ENCODE data around the gene PPP2R2B. TPM values are rescaled to one million over a fixed set of nuclear protein-coding genes. Genes with fewer than 3 reads are reported as not detected.

The PPP2R2B gene
- total RNA-seq, 1 experiment from 2014 or later: not detected

GRCh38 chr5:146744068-146744745 is 134.3 kb downstream of the PPP2R2B start:
- no peak for DNase-seq (ENCODE audit: low spot score)
- Histone ChIP-seq H3K9me3 (ENCODE audit: low read depth, low read length, poor library complexity, severe bottlenecking) (no peaks in the 10 kb centered on the region), H3K27me3 (replicated peaks; ENCODE audit: insufficient read depth, low read depth, low read length, poor library complexity) (peaks cover 39% of the 10 kb centered on the region), H3K4me1 (ENCODE audit: insufficient read depth, low read length, poor library complexity, severe bottlenecking) (no peaks in the 10 kb centered on the region), H3K36me3 (ENCODE audit: insufficient read depth, low read length, poor library complexity, severe bottlenecking) (no peaks in the 10 kb centered on the region), H3K27ac (ENCODE audit: low read depth, low read length, poor library complexity, severe bottlenecking) (no peak overlapping the region), H3K4me3 (ENCODE audit: low read depth, low read length, poor library complexity, severe bottlenecking) (no peak overlapping the region)
- POLR2A ChIA-PET (ENCODE audit: low non-redundant PET): no interaction called here
- intact Hi-C loops (cut with micrococcal nuclease; ENCODE audit: unreplicated experiment): no loop called here
- no TSS peak for BruUV-seq (replicated peaks)
- TF ChIP-seq EZH2 (IDR thresholded peaks at IDR 0.05; ENCODE audit: borderline replicate concordance, low read depth, low read length, poor library complexity, severe bottlenecking): no peak
- TF ChIP-seq, protein P1, sequence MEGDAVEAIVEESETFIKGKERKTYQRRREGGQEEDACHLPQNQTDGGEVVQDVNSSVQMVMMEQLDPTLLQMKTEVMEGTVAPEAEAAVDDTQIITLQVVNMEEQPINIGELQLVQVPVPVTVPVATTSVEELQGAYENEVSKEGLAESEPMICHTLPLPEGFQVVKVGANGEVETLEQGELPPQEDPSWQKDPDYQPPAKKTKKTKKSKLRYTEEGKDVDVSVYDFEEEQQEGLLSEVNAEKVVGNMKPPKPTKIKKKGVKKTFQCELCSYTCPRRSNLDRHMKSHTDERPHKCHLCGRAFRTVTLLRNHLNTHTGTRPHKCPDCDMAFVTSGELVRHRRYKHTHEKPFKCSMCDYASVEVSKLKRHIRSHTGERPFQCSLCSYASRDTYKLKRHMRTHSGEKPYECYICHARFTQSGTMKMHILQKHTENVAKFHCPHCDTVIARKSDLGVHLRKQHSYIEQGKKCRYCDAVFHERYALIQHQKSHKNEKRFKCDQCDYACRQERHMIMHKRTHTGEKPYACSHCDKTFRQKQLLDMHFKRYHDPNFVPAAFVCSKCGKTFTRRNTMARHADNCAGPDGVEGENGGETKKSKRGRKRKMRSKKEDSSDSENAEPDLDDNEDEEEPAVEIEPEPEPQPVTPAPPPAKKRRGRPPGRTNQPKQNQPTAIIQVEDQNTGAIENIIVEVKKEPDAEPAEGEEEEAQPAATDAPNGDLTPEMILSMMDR (conservative IDR thresholded peaks at IDR 0.05; ENCODE audit: low read depth, low read length): no peak
- CTCF ChIA-PET: no interaction called here

DNA sequence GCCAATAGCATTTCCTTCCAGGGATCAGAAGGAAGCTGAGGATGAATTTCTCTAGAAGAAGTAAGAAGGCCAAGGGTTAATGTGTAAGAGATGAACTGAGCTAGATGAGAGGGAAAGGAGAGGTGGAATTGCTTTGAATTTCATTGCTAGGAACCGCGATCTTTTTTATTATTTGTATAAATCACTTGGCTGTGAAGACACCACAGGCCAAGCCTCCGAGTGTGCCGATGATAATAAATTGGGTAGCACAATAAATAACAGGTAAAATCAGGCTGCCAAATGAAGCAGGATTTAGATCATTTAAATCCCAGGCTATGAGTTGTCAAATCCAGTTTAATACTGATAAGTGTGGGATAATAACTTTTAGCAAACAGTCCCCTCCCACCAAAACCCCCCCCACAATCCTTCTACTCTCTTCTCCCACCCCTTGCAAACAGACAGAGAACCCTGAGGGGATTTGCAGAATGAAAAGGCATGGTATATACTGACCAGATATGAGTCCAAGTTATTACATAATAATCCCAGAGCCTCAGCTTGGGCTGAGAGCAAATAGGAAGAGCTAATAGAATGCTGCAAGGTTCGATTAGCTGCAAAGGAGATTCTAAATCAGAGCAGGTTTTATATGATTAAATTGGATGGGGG is 143.5 kb downstream of the PPP2R2B start:
- Histone ChIP-seq H3K27ac (ENCODE audit: low read depth, low read length, poor library complexity, severe bottlenecking) (no peak overlapping the region), H3K27me3 (replicated peaks; ENCODE audit: insufficient read depth, low read depth, low read length, poor library complexity) (no peaks in the 10 kb centered on the region), H3K4me3 (ENCODE audit: low read depth, low read length, poor library complexity, severe bottlenecking) (no peak overlapping the region), H3K9me3 (ENCODE audit: low read depth, low read length, poor library complexity, severe bottlenecking) (no peaks in the 10 kb centered on the region), H3K36me3 (ENCODE audit: insufficient read depth, low read length, poor library complexity, severe bottlenecking) (no peaks in the 10 kb centered on the region), H3K4me1 (ENCODE audit: insufficient read depth, low read length, poor library complexity, severe bottlenecking) (no peaks in the 10 kb centered on the region)
- ChIA-PET POLR2A (ENCODE audit: low non-redundant PET) (no interaction called here), CTCF (no interaction called here)
- no peak for TF ChIP-seq EZH2 (IDR thresholded peaks at IDR 0.05; ENCODE audit: borderline replicate concordance, low read depth, low read length, poor library complexity, severe bottlenecking)
- TF ChIP-seq, protein P1 (conservative IDR thresholded peaks at IDR 0.05; ENCODE audit: low read depth, low read length): no peak
- no peak for DNase-seq (ENCODE audit: low spot score)
- BruUV-seq (replicated peaks): no TSS peak
- intact Hi-C loops (cut with micrococcal nuclease; ENCODE audit: unreplicated experiment): no loop called here

- Histone ChIP-seq H3K4me3 (ENCODE audit: low read depth, low read length, poor library complexity, severe bottlenecking) (no peak overlapping the region), H3K27ac (ENCODE audit: low read depth, low read length, poor library complexity, severe bottlenecking) (no peak overlapping the region), H3K4me1 (ENCODE audit: insufficient read depth, low read length, poor library complexity, severe bottlenecking) (no peaks in the 10 kb centered on the region), H3K36me3 (ENCODE audit: insufficient read depth, low read length, poor library complexity, severe bottlenecking) (no peaks in the 10 kb centered on the region), H3K9me3 (ENCODE audit: low read depth, low read length, poor library complexity, severe bottlenecking) (peaks cover 7% of the 10 kb centered on the region), H3K27me3 (replicated peaks; ENCODE audit: insufficient read depth, low read depth, low read length, poor library complexity) (no peaks in the 10 kb centered on the region)
- intact Hi-C loops (cut with micrococcal nuclease; ENCODE audit: unreplicated experiment): no loop called here
- ChIA-PET CTCF (no interaction called here), POLR2A (ENCODE audit: low non-redundant PET) (no interaction called here)
- no peak for TF ChIP-seq EZH2 (IDR thresholded peaks at IDR 0.05; ENCODE audit: borderline replicate concordance, low read depth, low read length, poor library complexity, severe bottlenecking)
- TF ChIP-seq, protein P1 (conservative IDR thresholded peaks at IDR 0.05; ENCODE audit: low read depth, low read length): no peak
- no peak for DNase-seq (ENCODE audit: low spot score)
- BruUV-seq (replicated peaks): no TSS peak
Measured at GRCh38 chr5:146732962-146733361, 145.6 kb downstream of the PPP2R2B start.
